ENCODE data around the gene SCO2.

SCO2 gene

GRCh38 chr22:50474710-50475651, 50.4 kb downstream of the SCO2 start, which contains the start of gene SBF1:
Gene SBF1 (minus strand): TSS chr22:50475035. CDS start chr22:50474840, 195 bp downstream.
- peak; percentile 91 for DNase-seq

GRCh38 chr22:50473855-50474671, 51.3 kb downstream of the SCO2 start:
- peak; percentile 48 for DNase-seq

Measured in activated CD4-positive, alpha-beta T cell treated with anti-CD3 and anti-CD28 coated beads, Interleukin-2, amount 50 U/mL, for 16 hours (primary cell).